GM12878 (cell line): ENCODE measurements around the gene BNC2. TPM values are rescaled to one million over a fixed set of nuclear protein-coding genes. Genes with fewer than 3 reads are reported as not detected.

Experiments
- CHD1 ChIP-seq: IDR thresholded peaks from 2 replicates; pipeline ENCODE4 v1.6.1; 2012; ENCODE audit warnings: low read depth, low read length, improper control_type of control experiment
- CHD4 ChIP-seq: fragments of 200-600 bp; sonication (generic); IDR thresholded peaks from 2 replicates; pipeline ENCODE4 v1.6.1; 2016; ENCODE audit warnings: mild to moderate bottlenecking
- IKZF2 ChIP-seq, 2 experiments: fragments of 450-650 bp; IDR thresholded peaks; 2 replicates each; pipeline ENCODE4 v1.6.1; 2017; ENCODE audit warnings: mild to moderate bottlenecking in 2 of 2, moderate library complexity in 2 of 2
- JUNB ChIP-seq: IDR thresholded peaks from 2 replicates; pipeline ENCODE4 v1.6.1; 2016; ENCODE audit warnings: antibody characterized with exemption, mild to moderate bottlenecking
- NFYB ChIP-seq: IDR thresholded peaks from 2 replicates; pipeline ENCODE4 v1.6.1; 2011; ENCODE audit warnings: low read depth, mild to moderate bottlenecking, low read length, improper control_type of control experiment, moderate library complexity; ENCODE audit not compliant: insufficient read depth
- NR2C2 ChIP-seq: IDR thresholded peaks from 2 replicates; pipeline ENCODE4 v1.6.1; 2011; ENCODE audit warnings: borderline replicate concordance, low read depth; ENCODE audit not compliant: control insufficient read depth, insufficient read length
- STAT3 ChIP-seq: IDR thresholded peaks from 2 replicates; pipeline ENCODE4 v1.6.1; 2011; ENCODE audit warnings: low read depth, low read length, improper control_type of control experiment
- polyA plus RNA-seq, 11 experiments: library from polyadenylated mRNA; depleted of rRNA in 4 of 11; unstranded in 6 of 11; stranded (reverse) in 5 of 11; fragments of >200 nt; fragmentation: Nextera tagmentation in 4 of 11; fragmentation: Illumina TruSeq in 1 of 11; extraction: Ambion mirVana in 4 of 11; extraction: Trizol in 1 of 11; gene quantifications; 1 replicate in 1 of 11; 2 replicates in 10 of 11; pipeline versions ENCODE4 v1.2.1 to v1.2.3, GENCODE V29; 2011 to 2016; ENCODE audit warnings: inconsistent platforms in 2 of 11, missing spikeins in 2 of 11, low read depth in 1 of 11
- total RNA-seq, 4 experiments: library from RNA; depleted of rRNA in 3 of 4; stranded (reverse); fragments of >200 nt in 3 of 4; fragmentation: Illumina TruSeq in 1 of 4; extraction: Trizol in 1 of 4; gene quantifications; 2 replicates each; pipeline versions ENCODE4 v1.2.1 to v1.2.3, GENCODE V29; 2013 to 2021
- TF ChIP-seq, protein P1 (sequence below): fragments of 450-650 bp; conservative IDR thresholded peaks from 2 replicates; pipeline ENCODE4 v1.6.1; 2017; ENCODE audit warnings: mild to moderate bottlenecking, moderate library complexity
- TF ChIP-seq, protein P2 (sequence below): fragments of 450-650 bp; IDR thresholded peaks from 2 replicates; pipeline ENCODE4 v1.6.1; 2016; ENCODE audit warnings: mild to moderate bottlenecking, moderate library complexity, borderline replicate concordance

The BNC2 gene
- total and polyA plus RNA-seq, 10 of the 15 experiments (the other 5 are each of a cell fraction or from before 2014, with no cell fraction given) = 0.05 to 14.5 (median 0.26) TPM

DNA sequence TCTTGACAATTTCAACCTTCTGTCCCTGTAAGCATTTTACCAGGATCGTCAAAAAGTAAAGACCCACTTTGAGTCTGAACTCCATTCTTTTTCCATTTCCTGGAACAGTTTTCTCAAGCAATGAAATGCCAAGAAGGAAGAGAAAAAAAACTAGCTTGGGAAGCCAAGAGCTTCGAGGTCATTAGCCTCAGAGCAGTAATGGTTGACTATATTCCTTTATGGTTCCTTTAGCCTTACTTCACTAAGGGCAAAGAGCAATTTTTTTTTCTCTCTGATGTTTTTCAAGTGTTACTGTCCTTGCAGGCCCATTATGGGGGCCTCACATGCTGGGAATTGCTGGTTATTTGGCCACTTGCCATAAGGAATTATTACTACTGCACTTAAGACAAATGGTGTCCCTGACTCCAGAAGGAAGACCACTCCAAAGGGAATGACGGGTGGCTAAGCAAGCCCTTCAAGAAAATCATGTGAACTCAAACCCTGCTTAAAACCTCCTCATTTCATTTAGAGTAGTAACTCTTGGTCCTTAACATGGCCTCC is 37.1 kb downstream of the BNC2 start (continued):
- TF ChIP-seq, protein P1, sequence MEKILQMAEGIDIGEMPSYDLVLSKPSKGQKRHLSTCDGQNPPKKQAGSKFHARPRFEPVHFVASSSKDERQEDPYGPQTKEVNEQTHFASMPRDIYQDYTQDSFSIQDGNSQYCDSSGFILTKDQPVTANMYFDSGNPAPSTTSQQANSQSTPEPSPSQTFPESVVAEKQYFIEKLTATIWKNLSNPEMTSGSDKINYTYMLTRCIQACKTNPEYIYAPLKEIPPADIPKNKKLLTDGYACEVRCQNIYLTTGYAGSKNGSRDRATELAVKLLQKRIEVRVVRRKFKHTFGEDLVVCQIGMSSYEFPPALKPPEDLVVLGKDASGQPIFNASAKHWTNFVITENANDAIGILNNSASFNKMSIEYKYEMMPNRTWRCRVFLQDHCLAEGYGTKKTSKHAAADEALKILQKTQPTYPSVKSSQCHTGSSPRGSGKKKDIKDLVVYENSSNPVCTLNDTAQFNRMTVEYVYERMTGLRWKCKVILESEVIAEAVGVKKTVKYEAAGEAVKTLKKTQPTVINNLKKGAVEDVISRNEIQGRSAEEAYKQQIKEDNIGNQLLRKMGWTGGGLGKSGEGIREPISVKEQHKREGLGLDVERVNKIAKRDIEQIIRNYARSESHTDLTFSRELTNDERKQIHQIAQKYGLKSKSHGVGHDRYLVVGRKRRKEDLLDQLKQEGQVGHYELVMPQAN = no peak
- TF ChIP-seq STAT3 (no peak), CHD4 (no peak), JUNB (no peak), IKZF2 (IDR thresholded peaks at IDR 0.05) (no peak), NR2C2 (no peak), NFYB (no peak), CHD1 (no peak)
- TF ChIP-seq, protein P2, sequence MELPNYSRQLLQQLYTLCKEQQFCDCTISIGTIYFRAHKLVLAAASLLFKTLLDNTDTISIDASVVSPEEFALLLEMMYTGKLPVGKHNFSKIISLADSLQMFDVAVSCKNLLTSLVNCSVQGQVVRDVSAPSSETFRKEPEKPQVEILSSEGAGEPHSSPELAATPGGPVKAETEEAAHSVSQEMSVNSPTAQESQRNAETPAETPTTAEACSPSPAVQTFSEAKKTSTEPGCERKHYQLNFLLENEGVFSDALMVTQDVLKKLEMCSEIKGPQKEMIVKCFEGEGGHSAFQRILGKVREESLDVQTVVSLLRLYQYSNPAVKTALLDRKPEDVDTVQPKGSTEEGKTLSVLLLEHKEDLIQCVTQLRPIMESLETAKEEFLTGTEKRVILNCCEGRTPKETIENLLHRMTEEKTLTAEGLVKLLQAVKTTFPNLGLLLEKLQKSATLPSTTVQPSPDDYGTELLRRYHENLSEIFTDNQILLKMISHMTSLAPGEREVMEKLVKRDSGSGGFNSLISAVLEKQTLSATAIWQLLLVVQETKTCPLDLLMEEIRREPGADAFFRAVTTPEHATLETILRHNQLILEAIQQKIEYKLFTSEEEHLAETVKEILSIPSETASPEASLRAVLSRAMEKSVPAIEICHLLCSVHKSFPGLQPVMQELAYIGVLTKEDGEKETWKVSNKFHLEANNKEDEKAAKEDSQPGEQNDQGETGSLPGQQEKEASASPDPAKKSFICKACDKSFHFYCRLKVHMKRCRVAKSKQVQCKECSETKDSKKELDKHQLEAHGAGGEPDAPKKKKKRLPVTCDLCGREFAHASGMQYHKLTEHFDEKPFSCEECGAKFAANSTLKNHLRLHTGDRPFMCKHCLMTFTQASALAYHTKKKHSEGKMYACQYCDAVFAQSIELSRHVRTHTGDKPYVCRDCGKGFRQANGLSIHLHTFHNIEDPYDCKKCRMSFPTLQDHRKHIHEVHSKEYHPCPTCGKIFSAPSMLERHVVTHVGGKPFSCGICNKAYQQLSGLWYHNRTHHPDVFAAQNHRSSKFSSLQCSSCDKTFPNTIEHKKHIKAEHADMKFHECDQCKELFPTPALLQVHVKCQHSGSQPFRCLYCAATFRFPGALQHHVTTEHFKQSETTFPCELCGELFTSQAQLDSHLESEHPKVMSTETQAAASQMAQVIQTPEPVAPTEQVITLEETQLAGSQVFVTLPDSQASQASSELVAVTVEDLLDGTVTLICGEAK = no peak
